ENCODE data around the gene TMEM119.
"Not testable (repeated sequence)": the region's sequence is repeated elsewhere in the genome, so short reads cannot be mapped to it uniquely, and the experiment has no call there.

TMEM119 gene

GRCh38 chr12:108565146-108565545 lies 32.7 kb downstream of the TMEM119 start:
- DNase-seq (ENCODE audit: low read depth), result no peak

- DNase-seq (ENCODE audit: low read depth), result no peak
Measured at GRCh38 chr12:108564724-108565123, 33.2 kb downstream of the TMEM119 start.

GRCh38 chr12:108563804-108564151 lies 34.1 kb downstream of the TMEM119 start:
- DNase-seq (ENCODE audit: low read depth), result no peak

- DNase-seq (ENCODE audit: low read depth), result peak; percentile 76
Measured at GRCh38 chr12:108563136-108563803, 34.6 kb downstream of the TMEM119 start.

- DNase-seq (ENCODE audit: low read depth), result peak; percentile 83
Measured at GRCh38 chr12:108562348-108563135, 35.3 kb downstream of the TMEM119 start, which contains the start of gene ISCU. TSS of gene ISCU (plus strand) at chr12:108562596. CDS start at chr12:108562623, 27 bp downstream.

- DNase-seq (ENCODE audit: low read depth), result no peak
Measured at GRCh38 chr12:108561852-108562347, 36.0 kb downstream of the TMEM119 start.

GRCh38 chr12:108560752-108561719 lies 36.8 kb downstream of the TMEM119 start, which contains the start of gene SART3:
TSS of gene SART3 (minus strand) at chr12:108561173. CDS start at chr12:108561154, 19 bp downstream.
- peak; percentile 89 for DNase-seq (ENCODE audit: low read depth)

- no peak for DNase-seq (ENCODE audit: low read depth)
Measured at GRCh38 chr12:108560321-108560721, 37.6 kb downstream of the TMEM119 start.

GRCh38 chr12:108559748-108560147 lies 38.1 kb downstream of the TMEM119 start:
- no peak for DNase-seq (ENCODE audit: low read depth)

- DNase-seq (ENCODE audit: low read depth), result no peak
Measured at GRCh38 chr12:108559007-108559655, 38.8 kb downstream of the TMEM119 start.

- DNase-seq (ENCODE audit: low read depth), result not testable (repeated sequence)
Measured at GRCh38 chr12:108555383-108555782, 42.5 kb downstream of the TMEM119 start.

- no peak for DNase-seq (ENCODE audit: low read depth)
Measured at GRCh38 chr12:108553799-108554198, 44.1 kb downstream of the TMEM119 start.

- no peak for DNase-seq (ENCODE audit: low read depth)
Measured at GRCh38 chr12:108551535-108551934, 46.3 kb downstream of the TMEM119 start.

- DNase-seq (ENCODE audit: low read depth), result no peak
Measured at GRCh38 chr12:108548954-108549521, 48.8 kb downstream of the TMEM119 start.

GRCh38 chr12:108547686-108548085 lies 50.2 kb downstream of the TMEM119 start:
- no peak for DNase-seq (ENCODE audit: low read depth)

- DNase-seq (ENCODE audit: low read depth), result no peak
Measured at GRCh38 chr12:108543652-108544051, 54.2 kb downstream of the TMEM119 start.

- DNase-seq (ENCODE audit: low read depth), result no peak
Measured at GRCh38 chr12:108542320-108542719, 55.6 kb downstream of the TMEM119 start.
